AG09319 (cell line): ENCODE measurements around the gene LRRC47.

Experiments
- DNase-seq: peaks from one replicate; pipeline ENCODE4 v3.0.0-alpha.2; 2010; ENCODE audit warnings: low read depth; ENCODE audit errors: extremely low read depth
- CTCF ChIP-seq: IDR thresholded peaks from 2 replicates; pipeline ENCODE4 v1.5.1; 2011; ENCODE audit warnings: low read depth, mild to moderate bottlenecking, inconsistent platforms, low read length, moderate library complexity

The LRRC47 gene

DNA sequence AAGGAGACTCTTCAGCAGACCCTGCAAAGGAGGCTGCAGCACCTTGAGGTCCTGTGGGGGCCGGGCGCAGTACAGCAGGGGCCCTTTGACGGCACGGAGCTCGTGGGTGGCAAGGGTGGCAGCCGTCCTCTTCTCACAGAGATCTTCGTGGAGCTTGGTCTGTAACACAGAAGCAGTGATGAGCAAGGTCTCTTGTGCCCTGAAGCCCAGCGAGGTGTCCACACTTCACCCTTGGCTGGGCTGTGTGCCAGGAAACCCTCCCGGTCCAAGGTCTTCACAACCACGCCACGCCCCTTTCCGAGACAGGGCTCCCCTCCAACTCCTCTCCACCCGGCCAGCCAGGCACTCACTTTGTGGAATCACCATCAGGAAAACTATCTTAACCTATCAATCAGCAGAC, 11.3 kb downstream of the LRRC47 start:
- no peak for TF ChIP-seq CTCF
- DNase-seq = no peak

- no peak for DNase-seq
- TF ChIP-seq CTCF = no peak
Measured at GRCh38 chr1:3783651-3784474, 12.4 kb downstream of the LRRC47 start.

GRCh38 chr1:3780901-3781300, 15.4 kb downstream of the LRRC47 start:
- no peak for DNase-seq
- no peak for TF ChIP-seq CTCF

- DNase-seq = no peak
- no peak for TF ChIP-seq CTCF
Measured at GRCh38 chr1:3779912-3780416, 16.3 kb downstream of the LRRC47 start.

GRCh38 chr1:3779265-3779911, 16.9 kb downstream of the LRRC47 start:
- no peak for TF ChIP-seq CTCF
- DNase-seq = no peak

GRCh38 chr1:3778590-3779264, 17.6 kb downstream of the LRRC47 start:
- DNase-seq = no peak
- no peak for TF ChIP-seq CTCF
